Measurements from ENCODE around the gene OR2V1.
"Not testable (repeated sequence)": the region's sequence is repeated elsewhere in the genome, so short reads cannot be mapped to it uniquely, and the experiment has no call there.

Gene OR2V1

DNA sequence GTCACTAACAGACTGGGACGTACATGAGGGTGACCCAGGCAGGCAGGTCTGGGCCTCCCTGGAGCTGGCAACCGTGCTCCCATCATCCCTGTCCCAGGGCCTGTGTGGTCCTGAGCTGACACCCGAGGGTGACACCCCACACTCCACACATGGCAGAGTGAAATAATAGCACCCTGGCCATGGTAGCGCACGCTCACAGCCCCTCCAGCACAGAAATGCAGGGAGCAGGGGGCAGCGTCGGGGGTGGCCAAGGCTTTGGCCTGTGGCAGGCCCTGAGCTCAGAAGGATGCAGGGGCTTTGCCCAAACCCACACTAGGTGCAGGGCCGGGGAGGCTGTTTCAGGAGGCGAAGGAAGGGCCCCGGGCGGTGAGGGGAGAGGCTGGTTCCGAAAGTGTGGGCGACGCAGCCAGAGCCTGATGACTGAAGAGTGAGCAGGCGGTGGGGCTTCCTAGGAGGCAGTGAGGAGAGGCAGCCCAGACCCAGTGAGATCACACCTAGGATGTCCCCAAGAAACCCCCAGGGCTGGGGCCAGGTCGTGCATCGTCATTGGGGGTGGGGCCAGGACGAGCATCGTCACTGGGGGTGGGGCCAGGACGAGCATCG, 29.3 kb upstream of the OR2V1 start:
- DNase-seq (ENCODE audit: low read depth), result peak; percentile 69

DNA sequence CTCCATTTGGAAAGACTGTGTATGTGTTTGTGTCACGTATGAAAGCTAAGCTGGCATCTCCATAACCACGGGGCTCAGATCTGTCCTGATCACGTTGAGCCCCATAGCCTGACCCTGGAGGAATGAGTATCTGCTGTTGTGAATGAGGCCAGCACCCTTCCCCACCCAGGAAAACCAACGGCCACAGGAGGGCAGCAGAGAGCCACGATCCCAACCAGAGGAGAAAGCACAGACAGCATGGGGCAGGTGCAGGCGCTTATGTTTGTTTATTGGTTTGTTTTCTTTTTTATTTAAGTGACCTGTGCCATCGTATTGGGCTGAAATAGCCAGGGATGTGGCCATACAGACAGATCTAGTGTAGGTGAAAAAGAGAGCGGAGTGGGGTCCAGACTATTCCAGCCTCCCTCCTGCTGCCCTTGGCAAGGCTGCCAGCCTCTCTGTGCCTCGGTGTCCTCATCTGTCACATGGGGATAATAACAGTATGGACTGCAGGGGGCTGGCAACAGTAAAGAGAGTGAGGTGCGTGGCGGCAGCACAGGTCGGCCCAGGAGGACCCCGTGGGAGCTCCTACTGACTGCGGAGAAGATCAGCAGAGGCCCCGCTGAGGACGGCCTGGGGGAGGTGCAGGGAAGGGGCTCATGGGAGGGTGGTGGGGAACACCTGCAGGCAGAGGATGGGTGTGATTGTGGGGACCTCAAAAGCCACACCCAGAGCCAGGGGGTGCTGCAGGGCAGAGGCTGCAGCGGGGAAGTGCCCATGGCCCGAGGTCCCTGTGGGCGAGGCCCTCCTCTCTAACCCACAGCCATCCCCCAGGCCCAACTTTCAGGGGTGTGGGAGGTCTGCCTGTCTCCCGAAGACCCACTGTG, 28.6 kb upstream of the OR2V1 start:
- peak; percentile 81 for DNase-seq (ENCODE audit: low read depth)

DNA sequence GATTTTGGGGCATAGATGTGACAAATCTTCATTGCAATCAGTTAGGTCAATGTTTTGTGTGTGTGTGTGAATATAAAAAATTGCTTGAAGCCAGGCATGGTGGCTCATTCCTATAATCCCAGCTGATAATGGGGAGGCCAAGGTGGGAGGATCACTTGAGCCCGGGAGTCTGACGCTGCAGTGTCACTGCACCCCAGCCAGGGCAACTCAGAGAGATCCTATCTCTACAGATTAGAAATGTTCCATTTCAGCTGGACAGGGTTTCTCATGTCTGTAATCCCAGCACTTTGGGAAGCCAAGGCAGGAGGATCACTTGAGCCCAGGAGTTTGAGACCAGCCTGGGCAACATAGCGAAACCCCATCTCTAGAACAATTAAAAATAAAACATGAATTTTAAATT, 27.9 kb upstream of the OR2V1 start:
- DNase-seq (ENCODE audit: low read depth), result no peak

- no peak for DNase-seq (ENCODE audit: low read depth)
Observed at GRCh38 chr5:181156758-181157157, 25.8 kb upstream of the OR2V1 start.

- DNase-seq (ENCODE audit: low read depth), result no peak
Observed at GRCh38 chr5:181153814-181154213, 22.8 kb upstream of the OR2V1 start.

- peak; percentile 67 for DNase-seq (ENCODE audit: low read depth)
Observed at GRCh38 chr5:181152406-181152805, 21.4 kb upstream of the OR2V1 start.

- no peak for DNase-seq (ENCODE audit: low read depth)
Observed at GRCh38 chr5:181151146-181151545, 20.2 kb upstream of the OR2V1 start.

- no peak for DNase-seq (ENCODE audit: low read depth)
Observed at GRCh38 chr5:181149806-181150733, 19.1 kb upstream of the OR2V1 start.

GRCh38 chr5:181149355-181149754, 18.4 kb upstream of the OR2V1 start:
- no peak for DNase-seq (ENCODE audit: low read depth)

DNA sequence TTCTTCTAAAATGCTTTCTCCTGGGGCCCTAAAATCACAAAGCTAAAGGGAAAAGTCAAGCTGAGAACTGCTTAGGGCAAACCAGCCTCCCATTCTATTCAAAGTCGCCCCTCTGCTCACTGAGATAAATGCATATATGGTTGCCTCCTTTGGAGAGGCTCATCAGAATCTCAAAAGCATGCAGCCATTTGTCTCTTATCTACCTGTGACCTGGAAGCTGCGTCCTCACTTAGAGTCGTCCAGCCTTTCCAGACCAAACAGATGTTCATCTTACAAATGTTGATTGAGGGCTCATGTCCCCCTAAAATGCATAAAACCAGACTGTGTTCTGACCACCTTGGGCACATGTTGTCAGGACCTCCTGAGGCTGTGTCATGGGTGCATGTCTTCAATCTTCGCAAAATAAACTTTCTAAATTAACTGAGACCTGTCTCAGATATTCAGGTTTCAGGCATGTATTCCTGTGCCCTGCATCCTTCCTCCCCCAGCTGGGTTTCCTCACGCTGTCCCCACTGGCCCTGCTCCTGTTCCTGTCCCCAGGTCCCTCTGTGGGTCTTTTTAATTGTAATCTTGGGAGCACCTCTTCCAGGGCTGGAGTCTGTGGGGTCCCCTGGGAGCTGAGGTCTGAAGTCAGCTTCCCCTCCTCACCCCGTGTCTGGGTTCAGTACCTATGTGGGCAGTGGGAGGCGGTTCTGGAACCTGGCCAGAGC, 16.1 kb upstream of the OR2V1 start, which contains the start of gene OR2V2:
TSS of gene OR2V2 (plus strand) at position 660 of the 710 bp plus-strand sequence. CDS start 7,357 bp downstream, outside the sequence.
- DNase-seq (ENCODE audit: low read depth), result not testable (repeated sequence)

DNA sequence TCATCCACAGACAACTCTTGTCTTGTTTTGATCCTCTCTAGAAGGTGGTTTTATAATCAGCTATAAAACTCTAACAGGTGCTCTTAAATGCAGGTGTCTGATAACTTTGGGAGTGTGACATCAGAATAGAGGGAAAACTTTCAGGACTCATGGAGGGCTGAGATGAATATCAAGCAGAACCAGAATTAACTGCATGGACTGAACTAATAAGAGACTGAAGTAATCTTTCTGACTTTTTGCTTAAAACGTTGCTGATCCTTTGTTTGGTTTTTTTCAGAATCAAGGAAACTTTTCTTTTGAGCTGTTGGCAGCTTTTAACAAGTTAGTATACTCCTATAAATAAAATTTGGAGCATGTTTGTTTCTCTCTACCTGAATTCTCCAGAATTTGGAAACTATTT, 14.2 kb upstream of the OR2V1 start:
- DNase-seq (ENCODE audit: low read depth), result no peak

GRCh38 chr5:181142054-181142453, 11.1 kb upstream of the OR2V1 start:
- no peak for DNase-seq (ENCODE audit: low read depth)

- no peak for DNase-seq (ENCODE audit: low read depth)
Observed at GRCh38 chr5:181140766-181141165, 9.8 kb upstream of the OR2V1 start.

DNA sequence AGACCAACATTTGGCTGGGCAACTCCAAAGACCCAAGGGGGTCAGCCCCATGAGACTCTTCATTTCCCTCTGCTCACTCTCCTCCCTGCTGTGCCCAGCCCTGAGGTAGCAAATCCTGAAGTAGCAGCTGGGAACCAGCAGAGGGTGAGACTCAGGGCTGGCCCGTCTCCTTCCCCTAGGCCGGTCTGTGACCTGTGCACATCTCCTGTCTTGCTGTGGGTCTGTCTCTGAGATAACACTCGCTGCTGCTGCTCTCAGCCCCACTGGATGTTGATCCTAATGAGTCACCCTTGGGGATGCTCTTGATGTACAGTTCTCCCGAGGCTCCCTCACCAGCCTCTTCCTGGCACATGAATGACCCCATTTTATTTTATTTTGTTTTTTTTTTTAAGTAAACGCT, 7.3 kb upstream of the OR2V1 start:
- peak; percentile 46 for DNase-seq (ENCODE audit: low read depth)

- DNase-seq (ENCODE audit: low read depth), result no peak
Observed at GRCh38 chr5:181136361-181136955, 5.5 kb upstream of the OR2V1 start.

DNA sequence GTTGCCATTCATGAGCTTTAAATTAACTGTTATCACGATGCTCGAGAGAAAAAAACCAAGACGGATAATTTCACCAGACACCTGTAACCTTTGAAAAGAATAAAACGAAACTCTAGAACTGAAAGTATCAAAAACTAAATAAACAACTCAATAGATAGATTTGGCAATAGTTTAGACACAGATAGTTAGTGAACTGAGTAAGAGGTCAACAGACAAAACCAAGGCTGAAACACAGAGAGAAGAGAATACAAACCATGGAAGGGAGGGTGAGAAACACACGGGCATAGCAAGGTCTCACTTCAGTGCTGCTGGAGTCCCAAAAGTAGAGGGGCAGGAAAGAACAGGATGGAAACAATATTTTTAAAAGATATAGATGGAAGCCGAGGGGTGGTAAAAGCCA, 3.3 kb upstream of the OR2V1 start:
- DNase-seq (ENCODE audit: low read depth), result no peak

DNA sequence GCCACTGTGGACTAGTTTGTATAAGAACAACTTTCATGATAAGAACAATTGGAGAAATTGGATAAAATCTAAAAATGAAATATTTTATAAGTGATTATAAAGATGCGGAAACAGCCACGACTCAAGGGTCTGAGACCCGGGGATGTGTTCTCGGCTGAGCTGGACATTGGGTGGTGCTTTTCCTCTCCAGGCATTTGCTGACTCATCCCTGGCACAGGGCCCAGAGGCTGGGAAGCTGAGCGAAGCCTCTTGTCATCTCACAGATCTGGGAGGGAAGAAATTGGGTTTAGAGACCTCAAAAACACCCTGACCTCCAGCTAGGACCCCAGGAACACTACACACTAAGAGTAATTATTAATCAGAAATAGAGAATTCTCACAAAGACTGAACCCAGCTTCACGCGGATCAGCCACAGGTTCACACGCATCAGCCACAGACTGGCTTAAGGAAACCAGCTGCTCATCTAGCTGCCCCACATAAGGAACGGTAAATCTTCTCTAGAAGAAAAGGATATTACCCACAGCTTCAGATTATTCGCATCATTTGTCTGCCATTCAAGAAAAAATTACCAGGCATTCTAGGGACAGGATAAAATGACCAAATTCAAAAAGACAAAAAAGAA, 2.8 kb upstream of the OR2V1 start:
- peak; percentile 84 for DNase-seq (ENCODE audit: low read depth)

GRCh38 chr5:181133083-181133482, 2.1 kb upstream of the OR2V1 start:
- no peak for DNase-seq (ENCODE audit: low read depth)

DNA sequence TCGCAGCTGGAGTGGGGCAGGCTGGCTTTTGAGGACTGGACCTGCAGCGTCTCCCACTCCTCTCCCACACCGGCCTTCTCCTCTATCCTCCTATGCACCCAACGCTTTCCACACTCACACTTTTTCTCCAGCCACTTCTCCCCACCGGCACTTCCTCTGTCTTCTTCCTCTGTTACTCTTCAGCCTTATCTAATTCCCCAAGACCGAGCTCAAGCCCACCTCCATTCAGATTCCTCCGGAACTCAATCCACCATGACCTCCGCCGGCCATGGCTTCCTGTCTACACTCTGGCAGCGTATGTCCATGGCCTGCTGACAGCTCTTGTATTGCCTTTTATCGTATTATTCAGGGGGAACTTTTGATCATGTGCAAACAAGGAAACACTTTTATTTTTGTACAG, 545 bp upstream of the OR2V1 start:
- no peak for DNase-seq (ENCODE audit: low read depth)

DNA sequence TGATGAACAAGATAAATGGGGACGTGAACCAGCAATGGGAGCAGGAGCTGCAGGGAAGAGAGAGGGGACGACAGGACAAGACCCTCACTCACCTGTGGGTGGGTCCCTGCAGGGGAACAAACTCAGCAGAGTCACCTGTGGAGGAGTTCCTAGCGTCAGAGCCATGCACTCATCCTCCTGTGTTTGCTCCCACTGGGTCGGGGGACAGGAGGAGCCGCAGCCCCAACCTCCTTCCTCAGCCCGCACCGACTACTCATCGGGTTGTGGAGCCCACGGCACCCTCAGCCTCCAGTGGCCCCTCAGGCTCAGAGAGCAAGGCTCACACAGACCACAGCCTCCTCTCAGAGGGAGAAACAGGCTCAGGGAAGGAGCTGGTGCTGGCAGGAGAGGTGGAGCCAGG, 888 bp downstream of the OR2V1 start:
- DNase-seq (ENCODE audit: low read depth), result not testable (repeated sequence)

- no peak for DNase-seq (ENCODE audit: low read depth)
Observed at GRCh38 chr5:181129601-181130000, 1.4 kb downstream of the OR2V1 start.

Data from EH (cell line).